H9 (cell line): ENCODE results near the gene WNT9A. TPM values are rescaled to one million over a fixed set of nuclear protein-coding genes. Genes with fewer than 3 reads are reported as not detected.
"Not testable (repeated sequence)": the region's sequence is repeated elsewhere in the genome, so short reads cannot be mapped to it uniquely, and the experiment has no call there.

Experiments
- DNase-seq: peaks from one replicate; pipeline ENCODE4 v3.0.0-alpha.2; 2017
- H2AFZ ChIP-seq: one replicate; pipeline ENCODE4 v1.6.1; 2013; ENCODE audit warnings: mild to moderate bottlenecking, low read length, control low read depth, moderate library complexity
- H2AK5ac ChIP-seq: 2 replicates; pipeline ENCODE4 v1.6.1; 2013; ENCODE audit warnings: low read length, control low read depth, mixed read lengths; ENCODE audit not compliant: insufficient read length
- H2BK120ac ChIP-seq: one replicate; pipeline ENCODE4 v1.6.1; 2013; ENCODE audit warnings: low read depth, mild to moderate bottlenecking, low read length, control low read depth, inconsistent platforms; ENCODE audit not compliant: poor library complexity, severe bottlenecking
- H2BK12ac ChIP-seq: 2 replicates; pipeline ENCODE4 v1.6.1; 2013; ENCODE audit warnings: low read length, control low read depth, mixed read lengths, low read depth; ENCODE audit not compliant: insufficient read length
- H2BK15ac ChIP-seq: 2 replicates; pipeline ENCODE4 v1.6.1; 2013; ENCODE audit warnings: low read depth, low read length, control low read depth
- H2BK20ac ChIP-seq: one replicate; pipeline ENCODE4 v1.6.1; 2013; ENCODE audit warnings: low read depth, mild to moderate bottlenecking, low read length, control low read depth, inconsistent platforms; ENCODE audit not compliant: poor library complexity, severe bottlenecking
- H2BK5ac ChIP-seq: 2 replicates; pipeline ENCODE4 v1.6.1; 2013; ENCODE audit warnings: low read length, control low read depth, mixed read lengths; ENCODE audit not compliant: insufficient read length
- H3K14ac ChIP-seq: 2 replicates; pipeline ENCODE4 v1.6.1; 2013; ENCODE audit warnings: low read length, control low read depth; ENCODE audit not compliant: insufficient read depth
- H3K18ac ChIP-seq: 2 replicates; pipeline ENCODE4 v1.6.1; 2013; ENCODE audit warnings: low read depth, mild to moderate bottlenecking, mixed read lengths, low read length, control low read depth; ENCODE audit not compliant: insufficient read length
- H3K23ac ChIP-seq: 2 replicates; pipeline ENCODE4 v1.6.1; 2013; ENCODE audit warnings: low read length, control low read depth, mixed read lengths, low read depth; ENCODE audit not compliant: insufficient read length
- H3K23me2 ChIP-seq: 2 replicates; pipeline ENCODE4 v1.6.1; 2013; ENCODE audit warnings: low read depth, mild to moderate bottlenecking, mixed read lengths, low read length, control low read depth; ENCODE audit not compliant: insufficient read length, poor library complexity, severe bottlenecking
- H3K27ac ChIP-seq: 2 replicates; pipeline ENCODE4 v1.5.1; 2013; ENCODE audit warnings: low read length, control low read depth, mixed read lengths, low read depth; ENCODE audit not compliant: insufficient read length
- H3K27me3 ChIP-seq: 2 replicates; pipeline ENCODE4 v1.6.1; 2013; ENCODE audit warnings: low read length, control low read depth, inconsistent platforms; ENCODE audit not compliant: insufficient read depth
- H3K4ac ChIP-seq: 2 replicates; pipeline ENCODE4 v1.6.1; 2013; ENCODE audit warnings: low read depth, mild to moderate bottlenecking, control low read depth, inconsistent platforms, low read length, moderate library complexity
- H3K4me1 ChIP-seq: 2 replicates; pipeline ENCODE4 v1.6.1; 2013; ENCODE audit warnings: low read length, control low read depth, inconsistent platforms; ENCODE audit not compliant: insufficient read depth
- H3K4me2 ChIP-seq: 2 replicates; pipeline ENCODE4 v1.6.1; 2013; ENCODE audit warnings: low read length, control low read depth, mixed read lengths; ENCODE audit not compliant: insufficient read length, insufficient read depth
- H3K56ac ChIP-seq: 2 replicates; pipeline ENCODE4 v1.6.1; 2013; ENCODE audit warnings: low read depth, mild to moderate bottlenecking, mixed read lengths, low read length, control low read depth; ENCODE audit not compliant: insufficient read length
- H3K79me1 ChIP-seq: 2 replicates; pipeline ENCODE4 v1.6.1; 2013; ENCODE audit warnings: low read depth, mild to moderate bottlenecking, moderate library complexity, low read length, control low read depth, inconsistent platforms; ENCODE audit not compliant: insufficient read depth, poor library complexity, severe bottlenecking
- H3K79me2 ChIP-seq: 2 replicates; pipeline ENCODE4 v1.6.1; 2013; ENCODE audit warnings: low read length, control low read depth, inconsistent platforms; ENCODE audit not compliant: insufficient read depth
- H3K9ac ChIP-seq: 2 replicates; pipeline ENCODE4 v1.6.1; 2013; ENCODE audit warnings: low read length, control low read depth, mixed read lengths; ENCODE audit not compliant: insufficient read length; ENCODE audit errors: extremely low read depth
- H3K9me3 ChIP-seq: one replicate; pipeline ENCODE4 v1.6.1; 2013; ENCODE audit warnings: low read depth, low read length, inconsistent platforms; ENCODE audit not compliant: control insufficient read depth
- H3T11ph ChIP-seq: one replicate; pipeline ENCODE4 v1.6.1; 2013; ENCODE audit warnings: mild to moderate bottlenecking, low read length, control low read depth, inconsistent platforms
- H4K20me1 ChIP-seq: one replicate; pipeline ENCODE4 v1.6.1; 2013; ENCODE audit not compliant: control insufficient read depth, insufficient read length, insufficient read depth
- H4K5ac ChIP-seq: 2 replicates; pipeline ENCODE4 v1.6.1; 2013; ENCODE audit warnings: low read depth, mild to moderate bottlenecking, mixed read lengths, low read length, control low read depth; ENCODE audit not compliant: insufficient read length
- H4K8ac ChIP-seq: replicated peaks from 2 replicates; pipeline ENCODE4 v1.6.1; 2013; ENCODE audit warnings: low read length, control low read depth, mixed read lengths, low read depth; ENCODE audit not compliant: insufficient read length
- H4K91ac ChIP-seq: 2 replicates; pipeline ENCODE4 v1.6.1; 2013; ENCODE audit warnings: low read depth, mild to moderate bottlenecking, moderate library complexity, mixed read lengths, low read length, control low read depth; ENCODE audit not compliant: insufficient read length
- H3K27ac Mint-ChIP-seq, 3 experiments: 2 replicates in 2 of 3; 3 replicates in 1 of 3; pipeline ENCODE4 v1.8.0; 2020 to 2021; ENCODE audit warnings: mixed read lengths in 3 of 3, mild to moderate bottlenecking in 1 of 3, moderate library complexity in 1 of 3
- H3K27me3 Mint-ChIP-seq: 2 replicates; pipeline ENCODE4 v1.8.0; 2021; ENCODE audit warnings: low read depth, mild to moderate bottlenecking, moderate library complexity, mixed read lengths
- H3K36me3 Mint-ChIP-seq, 3 experiments: 2 replicates in 2 of 3; 3 replicates in 1 of 3; pipeline ENCODE4 v1.8.0; 2020 to 2021; ENCODE audit warnings: low read depth in 3 of 3, mixed read lengths in 3 of 3; ENCODE audit not compliant: insufficient read depth in 1 of 3
- H3K4me1 Mint-ChIP-seq, 2 experiments: 2 replicates each; pipeline ENCODE4 v1.8.0; 2020; ENCODE audit warnings: mixed read lengths in 2 of 2
- H3K4me3 Mint-ChIP-seq, 2 experiments: 2 replicates in 1 of 2; 3 replicates in 1 of 2; pipeline ENCODE4 v1.8.0; 2020 to 2021; ENCODE audit warnings: mild to moderate bottlenecking in 2 of 2, mixed read lengths in 2 of 2, moderate library complexity in 1 of 2
- H3K9me3 Mint-ChIP-seq, 2 experiments: 2 replicates in 1 of 2; 3 replicates in 1 of 2; pipeline ENCODE4 v1.8.0; 2020; ENCODE audit warnings: mild to moderate bottlenecking in 2 of 2, mixed read lengths in 2 of 2, moderate library complexity in 1 of 2
- WGBS: extraction: QIAGEN DNeasy Blood & Tissue Kit; methylation state at CpG from one replicate; pipeline ENCODE4 v1.1.7; 2013; ENCODE audit warnings: missing lambda C conversion rate, low lambda C conversion rate, mixed read lengths; ENCODE audit not compliant: insufficient read length; ENCODE audit errors: extremely low coverage; 5-methylcytosine and 5-hydroxymethylcytosine counted together
- total RNA-seq: library from RNA; stranded (reverse); gene quantifications from 2 replicates; pipeline ENCODE4 v1.2.1, GENCODE V29; 2021

The WNT9A gene
- total RNA-seq, 1 experiment from 2014 or later, result 0.77 TPM

DNA sequence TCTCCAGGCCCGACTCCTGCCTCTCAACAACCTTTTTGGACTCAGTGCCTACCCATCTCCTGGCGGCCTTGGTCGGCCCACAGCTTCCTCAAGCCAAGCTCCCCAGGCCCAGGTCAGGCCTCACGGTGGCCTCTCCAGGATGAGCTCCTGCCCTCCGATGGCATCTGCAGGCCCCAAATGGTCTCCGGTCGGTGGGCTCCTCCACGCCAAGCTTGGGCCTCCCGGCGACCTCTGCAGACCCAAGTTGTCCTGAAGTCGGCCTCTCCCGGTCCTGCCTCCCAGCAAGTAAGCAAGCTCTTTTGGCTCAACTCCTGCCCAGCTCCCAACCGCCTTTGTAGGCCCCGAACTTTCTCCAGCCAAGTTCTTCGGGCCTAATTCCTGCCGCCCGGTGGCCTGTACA is 23.5 kb upstream of the WNT9A start:
- not testable (repeated sequence) for H2AFZ ChIP-seq, H4K5ac ChIP-seq, H3K14ac ChIP-seq, H2BK15ac ChIP-seq, H2BK5ac ChIP-seq, H3K23ac ChIP-seq, H2BK20ac ChIP-seq, H3K27me3 Mint-ChIP-seq, H3K79me1 ChIP-seq, H4K8ac ChIP-seq, H2BK12ac ChIP-seq, H3K27ac Mint-ChIP-seq, H3K9ac ChIP-seq, H3K18ac ChIP-seq, H4K20me1 ChIP-seq, H3K4me1 ChIP-seq, H3K4me2 ChIP-seq, H3K23me2 ChIP-seq, H3K56ac ChIP-seq, H3K9me3 ChIP-seq, H4K91ac ChIP-seq, H3K9me3 Mint-ChIP-seq, DNase-seq, H2BK120ac ChIP-seq, H3K79me2 ChIP-seq, H3K27me3 ChIP-seq, H2AK5ac ChIP-seq, H3K4me1 Mint-ChIP-seq, H3K36me3 Mint-ChIP-seq, H3K4ac ChIP-seq, H3K4me3 Mint-ChIP-seq, H3K27ac ChIP-seq, H3T11ph ChIP-seq
- WGBS, result no CpG with 5 or more reads among the region's 17 CpGs

DNA sequence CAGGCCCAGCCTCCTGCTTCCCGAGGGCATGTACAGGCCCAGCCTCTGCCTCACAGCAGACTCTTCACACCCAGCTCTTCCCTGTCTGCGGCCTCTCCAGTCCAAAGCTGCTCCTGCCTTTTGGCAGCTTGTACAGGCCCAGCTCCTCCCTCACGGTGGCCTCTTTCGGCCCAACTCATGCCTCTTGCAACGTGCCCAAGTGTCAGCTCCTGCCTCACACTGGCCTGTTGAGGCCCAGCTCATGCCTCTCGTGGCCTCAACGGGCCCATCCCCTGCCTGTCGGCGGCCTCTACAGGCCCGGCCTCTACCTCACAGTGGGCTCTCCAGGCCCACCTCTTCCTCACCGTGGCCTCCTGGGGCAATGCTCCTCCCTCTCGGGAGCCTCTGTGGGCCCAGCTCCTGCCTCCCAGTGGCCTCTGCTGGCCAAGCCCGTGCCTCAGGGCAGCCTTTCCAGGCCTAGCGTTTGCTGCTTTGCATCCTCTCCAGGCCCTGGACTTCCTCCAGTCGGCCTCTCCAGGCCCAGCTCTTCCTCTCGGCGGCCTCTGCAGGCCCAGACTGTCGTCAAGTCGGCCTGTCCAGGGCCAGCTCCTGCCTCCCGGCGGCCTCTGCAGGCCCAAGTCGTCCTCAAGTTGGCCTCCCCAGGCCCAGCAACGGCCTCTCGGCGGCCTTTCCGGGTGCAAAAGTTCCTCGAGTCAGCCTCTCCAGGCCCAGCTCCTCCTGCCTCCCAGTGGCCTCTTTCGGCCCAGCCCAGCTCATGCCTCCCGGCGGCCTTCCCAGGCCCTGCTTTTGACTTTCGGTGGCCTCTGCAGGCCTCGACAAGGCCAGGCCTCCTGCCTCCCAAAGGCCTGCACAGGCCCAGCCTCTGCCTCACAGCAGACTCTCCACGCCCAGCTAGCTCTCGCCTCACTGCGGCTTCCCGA is 22.6 kb upstream of the WNT9A start:
- H3K4ac ChIP-seq, H3K56ac ChIP-seq, H3T11ph ChIP-seq, H4K5ac ChIP-seq, H3K4me3 Mint-ChIP-seq, H3K27me3 ChIP-seq, H3K9me3 Mint-ChIP-seq, DNase-seq, H3K9me3 ChIP-seq, H3K27me3 Mint-ChIP-seq, H3K23me2 ChIP-seq, H4K20me1 ChIP-seq, H3K9ac ChIP-seq, H2BK15ac ChIP-seq, H3K36me3 Mint-ChIP-seq, H3K4me1 ChIP-seq, H3K79me2 ChIP-seq, H2AK5ac ChIP-seq, H3K27ac ChIP-seq, H2BK20ac ChIP-seq, H4K8ac ChIP-seq, H2BK5ac ChIP-seq, H3K18ac ChIP-seq, H2BK120ac ChIP-seq, H4K91ac ChIP-seq, H2AFZ ChIP-seq, H3K4me1 Mint-ChIP-seq, H2BK12ac ChIP-seq, H3K4me2 ChIP-seq, H3K14ac ChIP-seq, H3K23ac ChIP-seq, H3K79me1 ChIP-seq: not testable (repeated sequence)
- H3K27ac Mint-ChIP-seq, result peak overlapping the region in 1 of 3 experiments; percentile 75; a peak in 1 of 7 replicates
- no CpG with 5 or more reads among the region's 36 CpGs for WGBS
